ENCODE measurements around the gene C1orf105. TPM values are rescaled to one million over a fixed set of nuclear protein-coding genes. Genes with fewer than 3 reads are reported as not detected.

C1orf105 gene
- total and polyA plus RNA-seq, 10 of the 15 experiments (the other 5 are each of a cell fraction or from before 2014, with no cell fraction given) = not detected

GRCh38 chr1:172398970-172399755 is 21.3 kb upstream of the C1orf105 start (continued):
- TF ChIP-seq CHD4 (IDR thresholded peaks at IDR 0.05) (no peak), SP1 (IDR thresholded peaks at IDR 0.05; ENCODE audit: low read depth, low read length) (no peak), MEF2B (IDR thresholded peaks at IDR 0.05; ENCODE audit: partially characterized antibody, poor library complexity, severe bottlenecking) (no peak), SUPT20H (IDR thresholded peaks at IDR 0.05; ENCODE audit: borderline replicate concordance, control insufficient read depth, low read depth, low read length) (no peak), ATF3 (IDR thresholded peaks at IDR 0.05; ENCODE audit: borderline replicate concordance, extremely low read depth, low read depth, low read length) (no peak), NBN (IDR thresholded peaks at IDR 0.05) (no peak; the same call in 1 of the 2 replicates), HCFC1 (IDR thresholded peaks at IDR 0.05; ENCODE audit: low read length) (no peak), RBBP5 (conservative IDR thresholded peaks at IDR 0.05) (no peak), USF1 (IDR thresholded peaks at IDR 0.05; ENCODE audit: borderline replicate concordance, extremely low read length, insufficient read depth, low read depth, low read length) (no peak), ZNF384 (IDR thresholded peaks at IDR 0.05; ENCODE audit: borderline replicate concordance, low read depth, low read length) (no peak), SRF (IDR thresholded peaks at IDR 0.05; ENCODE audit: low read depth in 2 of 2, low read length in 2 of 2) (no peak), KLF5 (IDR thresholded peaks at IDR 0.05; ENCODE audit: partially characterized antibody) (no peak), BCL3 (IDR thresholded peaks at IDR 0.05; ENCODE audit: borderline replicate concordance, insufficient read depth, low read depth, low read length, poor library complexity, severe bottlenecking) (no peak), ELK1 (IDR thresholded peaks at IDR 0.05; ENCODE audit: low read depth, low read length) (no peak), LARP7 (IDR thresholded peaks at IDR 0.05) (no peak), E4F1 (IDR thresholded peaks at IDR 0.05; ENCODE audit: borderline replicate concordance, partially characterized antibody) (no peak), E2F4 (IDR thresholded peaks at IDR 0.05; ENCODE audit: low read depth, low read length) (no peak), ETV6 (conservative IDR thresholded peaks at IDR 0.05 in 1 of 2, IDR thresholded peaks at IDR 0.05 in 1 of 2; ENCODE audit: borderline replicate concordance in 1 of 2, low read depth in 1 of 2) (peak in 1 of 2 experiments; percentile 9; a peak in 1 of 4 replicates), RELA (IDR thresholded peaks at IDR 0.05; ENCODE audit: borderline replicate concordance, partially characterized antibody) (no peak), SMAD1 (IDR thresholded peaks at IDR 0.05; ENCODE audit: low read depth, partially characterized antibody) (no peak), MYB (IDR thresholded peaks at IDR 0.05; ENCODE audit: borderline replicate concordance, low read depth, low read length) (no peak), SMC3 (IDR thresholded peaks at IDR 0.05; ENCODE audit: borderline replicate concordance, low read length) (peak; percentile 77; the same call in 1 of the 2 replicates)

Measured in GM12878 (cell line).